Fibroblast of mammary gland (primary cell): ENCODE results near the gene MED31.
"Not testable (repeated sequence)": the region's sequence is repeated elsewhere in the genome, so short reads cannot be mapped to it uniquely, and the experiment has no call there.

ENCODE experiments used
- DNase-seq: peaks from one replicate; pipeline ENCODE4 v3.0.0-alpha.2; 2010; ENCODE audit warnings: low read depth
- H3K4me3 ChIP-seq: 2 replicates; pipeline ENCODE4 v1.5.1; 2011; ENCODE audit warnings: low read depth, mild to moderate bottlenecking, low read length, moderate library complexity; ENCODE audit not compliant: control insufficient read depth
- CTCF ChIP-seq: conservative IDR thresholded peaks from 2 replicates; pipeline ENCODE4 v1.5.1; 2011; ENCODE audit warnings: low read depth, low read length, inconsistent platforms; ENCODE audit not compliant: control insufficient read depth, insufficient read depth

Gene MED31

GRCh38 chr17:6657633-6658287 is 6.4 kb upstream of the MED31 start:
- H3K4me3 ChIP-seq, result no peak overlapping the region

GRCh38 chr17:6656797-6657632 is 5.6 kb upstream of the MED31 start:
- H3K4me3 ChIP-seq, DNase-seq: not testable (repeated sequence)

More at GRCh38 chr17:6657633-6658287, 6.4 kb upstream of the MED31 start:
- no peak for TF ChIP-seq CTCF
- no peak for DNase-seq

- DNase-seq, H3K4me3 ChIP-seq: not testable (repeated sequence)
These were observed 4.4 kb upstream of the MED31 start for GRCh38 chr17:6655732-6656361.

- no peak for DNase-seq
- no peak overlapping the region for H3K4me3 ChIP-seq
- no peak for TF ChIP-seq CTCF
These were observed 3.7 kb upstream of the MED31 start for GRCh38 chr17:6654841-6655731.

- H3K4me3 ChIP-seq, result peak overlapping the region; percentile 100
- TF ChIP-seq CTCF, result no peak
- peak; percentile 61 for DNase-seq
These were observed 581 bp upstream of the MED31 start for GRCh38 chr17:6651919-6652452.

GRCh38 chr17:6648181-6648580 is 3.2 kb downstream of the MED31 start:
- no peak overlapping the region for H3K4me3 ChIP-seq
- peak; percentile 24 for DNase-seq
- TF ChIP-seq CTCF, result peak; percentile 26

GRCh38 chr17:6643451-6644125 is 7.8 kb downstream of the MED31 start:
- peak; percentile 79 for DNase-seq
- no peak for TF ChIP-seq CTCF
- no peak overlapping the region for H3K4me3 ChIP-seq
